Skeletal muscle cell (primary cell): ENCODE results near the gene RNF223.

ENCODE experiments used
- DNase-seq: peaks from one replicate; pipeline ENCODE4 v3.0.0-alpha.2; 2010; ENCODE audit warnings: low read depth
- H3K4me3 ChIP-seq: 2 replicates; pipeline ENCODE4 v1.5.1; 2011; ENCODE audit warnings: low read depth, mild to moderate bottlenecking, control low read depth, low read length, moderate library complexity

Gene RNF223

DNA sequence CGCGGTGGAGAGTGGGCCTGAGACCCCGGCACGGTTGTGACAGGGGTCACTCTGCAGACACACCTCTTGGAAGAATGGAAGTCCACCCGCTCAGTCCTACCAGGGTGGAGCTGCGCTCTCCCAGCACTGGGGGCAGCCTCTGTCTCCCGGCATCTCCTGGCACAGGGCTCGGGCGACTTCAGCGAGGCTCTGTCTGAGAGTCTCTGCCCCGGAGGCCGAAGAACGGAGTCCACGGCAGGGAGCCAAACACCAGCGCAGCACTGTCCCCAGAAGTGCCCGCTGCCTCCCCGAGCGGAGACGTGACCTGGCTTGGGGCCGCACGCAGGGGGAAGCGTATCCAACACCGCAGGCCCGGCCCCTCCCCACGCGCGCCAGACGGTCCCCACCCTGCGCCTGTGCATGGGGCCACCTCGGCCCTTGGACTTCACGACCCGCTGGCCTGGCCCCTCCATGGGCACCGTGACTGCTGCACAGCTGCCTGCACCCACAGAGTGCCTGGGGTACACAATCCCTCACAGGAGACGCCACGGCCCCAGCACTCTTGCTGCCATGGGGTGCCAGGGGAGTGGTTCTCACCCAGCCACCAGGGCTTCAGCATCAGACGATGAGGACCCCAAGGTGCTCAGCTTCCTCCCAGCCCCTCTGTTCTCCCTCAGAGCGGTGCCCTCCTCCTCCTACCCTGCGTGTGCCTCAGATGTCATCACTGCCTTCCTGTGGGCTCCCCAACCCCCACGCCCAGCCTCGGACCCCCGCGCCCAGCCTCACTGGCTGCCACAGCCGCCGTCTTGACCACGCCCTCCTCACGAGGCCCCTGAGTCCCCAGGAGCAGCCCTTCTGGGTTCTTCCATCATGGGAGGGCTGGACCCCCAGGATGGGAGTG, 14.9 kb upstream of the RNF223 start:
- no peak for DNase-seq
- no peak overlapping the region for H3K4me3 ChIP-seq

GRCh38 chr1:1088029-1088800, 14.1 kb upstream of the RNF223 start:
- no peak overlapping the region for H3K4me3 ChIP-seq
- DNase-seq: no peak

GRCh38 chr1:1087351-1088028, 13.4 kb upstream of the RNF223 start:
- no peak for DNase-seq
- no peak overlapping the region for H3K4me3 ChIP-seq

DNA sequence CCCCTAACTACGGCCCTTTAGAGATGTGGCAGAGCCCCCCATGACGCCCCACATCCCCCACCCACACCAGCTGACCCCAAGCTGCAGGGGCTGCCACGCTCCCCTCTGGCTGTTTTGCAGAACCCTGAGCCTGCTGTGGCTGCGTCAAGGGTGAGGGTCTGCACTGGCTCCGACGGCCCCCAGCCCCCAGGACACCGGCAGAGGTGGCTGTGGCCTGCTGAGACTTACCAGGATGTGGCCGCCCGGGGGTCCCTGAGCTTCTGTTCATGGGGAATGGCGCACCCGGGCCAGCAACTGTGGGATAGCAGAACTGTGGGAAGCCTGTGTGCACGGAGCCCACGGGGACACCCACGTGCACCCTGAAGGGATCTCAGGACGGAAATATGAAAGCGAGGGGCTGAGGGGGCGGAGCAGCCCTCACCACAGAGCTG, 12.8 kb upstream of the RNF223 start:
- no peak for DNase-seq
- no peak overlapping the region for H3K4me3 ChIP-seq

DNA sequence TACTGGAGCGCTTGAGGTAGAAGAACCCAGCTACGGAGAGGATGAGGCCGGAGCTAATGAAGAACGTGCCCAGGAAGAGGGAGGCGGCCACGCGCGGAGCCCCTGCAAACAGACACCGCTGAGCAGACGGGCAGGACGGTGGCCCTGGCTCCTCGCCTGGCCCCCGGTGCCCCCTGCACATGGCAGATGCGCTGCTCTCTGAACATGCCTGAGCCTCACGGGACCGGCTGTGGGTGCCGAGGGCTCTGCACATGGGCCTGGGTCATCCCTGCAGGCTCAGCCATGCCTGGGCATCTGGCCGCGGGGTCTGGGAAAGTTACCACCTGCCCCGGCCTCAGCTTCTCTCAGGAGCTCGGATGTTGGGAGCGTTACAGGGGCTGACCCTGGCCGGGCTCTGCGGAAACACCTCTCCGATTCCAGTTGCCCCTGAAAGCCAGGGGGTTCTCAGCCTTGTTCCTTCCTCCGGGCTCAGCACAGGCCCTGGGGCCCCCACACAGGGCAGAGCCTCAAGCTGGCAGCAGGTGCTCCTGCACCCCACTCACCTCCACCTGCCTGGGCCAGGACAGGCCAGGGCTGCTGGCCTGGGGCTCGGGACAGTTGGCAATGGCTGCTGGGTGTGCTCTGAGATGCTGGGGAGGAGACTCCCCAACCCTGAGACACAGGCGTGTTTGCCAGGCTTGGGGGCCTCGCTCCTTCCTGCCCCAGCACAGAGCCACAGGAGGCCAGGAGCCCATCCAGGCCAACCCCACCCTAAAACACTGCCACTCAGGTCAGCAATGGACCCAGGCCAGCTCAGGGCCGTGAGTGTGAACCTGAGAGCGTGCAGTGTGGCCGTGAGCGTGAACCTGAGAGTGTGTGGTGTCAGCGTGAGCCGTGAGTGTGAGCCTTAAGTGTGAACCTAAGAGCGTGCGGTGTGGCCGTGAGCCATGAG, 12.1 kb upstream of the RNF223 start:
- H3K4me3 ChIP-seq: no peak overlapping the region
- DNase-seq: no peak

GRCh38 chr1:1085171-1085841, 11.2 kb upstream of the RNF223 start:
- no peak for DNase-seq
- no peak overlapping the region for H3K4me3 ChIP-seq

DNA sequence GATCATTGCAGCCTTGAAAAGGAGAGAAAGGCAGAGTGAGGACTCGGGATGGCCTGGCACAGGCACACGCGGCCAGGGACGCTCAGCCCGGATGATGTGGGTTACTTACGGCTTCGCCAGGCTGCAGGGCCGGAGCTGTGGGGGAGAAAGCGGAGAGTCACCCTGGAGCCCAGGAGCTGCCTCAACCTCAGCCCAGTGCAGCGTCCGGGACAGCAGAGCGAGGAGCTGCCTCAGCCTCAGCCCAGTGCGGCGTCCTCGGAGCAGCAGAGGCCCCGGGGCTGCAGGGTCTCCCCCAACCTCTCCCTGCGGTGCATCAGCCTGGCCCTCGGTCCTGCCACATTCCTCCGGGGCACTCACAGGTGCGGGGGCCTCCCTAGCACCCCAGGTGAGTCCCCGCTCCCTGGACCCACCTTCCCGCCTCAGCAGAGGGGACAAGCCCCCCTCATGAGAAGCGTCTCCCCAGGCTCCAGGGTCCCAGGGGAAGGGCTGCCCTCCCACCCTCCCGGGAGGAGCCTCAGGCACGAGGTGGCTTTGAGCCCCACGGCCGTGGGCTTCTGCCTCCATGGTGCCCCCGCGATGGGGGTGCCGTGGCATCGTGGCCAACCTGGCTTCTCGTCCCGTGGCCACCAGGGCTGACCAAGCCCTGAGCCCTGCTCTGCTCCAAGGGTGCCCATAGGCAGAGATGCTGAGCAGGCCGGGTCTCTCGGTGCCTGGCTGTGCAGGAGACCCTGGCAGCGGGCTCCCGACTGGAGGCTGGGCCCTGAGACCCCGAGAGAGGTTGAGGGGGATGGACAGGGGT, 10.5 kb upstream of the RNF223 start:
- H3K4me3 ChIP-seq: no peak overlapping the region
- DNase-seq: no peak

- H3K4me3 ChIP-seq: no peak overlapping the region
- DNase-seq: no peak
These were observed 9.6 kb upstream of the RNF223 start for GRCh38 chr1:1083416-1084371.

DNA sequence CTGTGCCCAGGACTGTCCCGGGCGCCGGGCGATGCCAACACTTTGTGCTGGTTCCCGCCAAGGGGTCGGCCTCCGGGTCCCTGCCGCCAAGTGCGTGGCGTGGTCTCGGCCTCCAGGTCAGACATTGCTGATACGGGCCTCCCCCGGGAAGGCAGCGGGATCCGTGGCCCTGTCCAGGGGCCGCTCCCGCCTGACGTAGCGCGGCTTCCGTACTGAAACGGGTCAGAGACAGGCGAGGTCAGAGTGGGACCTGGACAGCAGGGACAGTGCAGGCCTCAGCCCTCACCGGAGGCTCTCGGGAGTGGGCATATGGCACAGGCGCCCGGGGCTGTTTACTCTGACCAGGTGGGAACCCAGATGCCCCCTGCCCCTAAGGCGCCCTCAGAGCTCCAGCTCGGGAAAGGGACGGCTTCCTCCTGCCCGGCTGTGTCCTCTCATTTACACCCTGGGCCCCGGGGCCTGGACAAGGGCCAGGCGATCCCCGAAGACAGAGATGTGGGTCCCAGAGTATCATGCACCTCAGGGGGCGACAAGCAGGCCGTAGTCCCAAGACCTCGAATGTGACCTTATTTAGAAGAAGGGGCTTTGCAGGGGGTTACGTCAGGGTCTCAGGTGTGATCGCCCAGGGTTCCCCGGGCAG, 8.8 kb upstream of the RNF223 start:
- DNase-seq: no peak
- no peak overlapping the region for H3K4me3 ChIP-seq

- no peak overlapping the region for H3K4me3 ChIP-seq
- no peak for DNase-seq
These were observed 8.2 kb upstream of the RNF223 start for GRCh38 chr1:1082239-1082775.

- DNase-seq: no peak
- H3K4me3 ChIP-seq: no peak overlapping the region
These were observed 7.5 kb upstream of the RNF223 start for GRCh38 chr1:1081311-1082238.

DNA sequence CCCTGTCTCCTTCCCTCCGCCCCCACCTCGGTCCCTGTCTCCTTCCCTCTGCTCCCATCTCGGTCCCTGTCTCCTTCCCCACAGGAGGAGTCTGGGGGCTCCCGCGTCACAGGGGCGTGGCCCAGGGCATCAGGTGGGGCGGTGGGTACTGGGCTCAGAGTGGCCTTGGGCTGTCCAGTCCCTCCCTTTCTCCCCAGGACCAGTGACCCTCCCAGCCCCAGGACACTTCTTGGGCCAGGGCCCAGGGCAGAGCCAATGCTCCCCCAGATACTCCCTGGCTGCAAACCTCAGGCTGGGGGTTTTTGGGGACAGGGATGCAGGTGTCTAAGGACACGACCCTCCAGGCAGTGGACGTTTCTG, 6.8 kb upstream of the RNF223 start:
- no peak for DNase-seq
- no peak overlapping the region for H3K4me3 ChIP-seq

GRCh38 chr1:1080122-1080757, 6.1 kb upstream of the RNF223 start:
- no peak for DNase-seq
- peak overlapping the region; percentile 27 for H3K4me3 ChIP-seq

- DNase-seq: peak; percentile 48
- peak overlapping the region; percentile 27 for H3K4me3 ChIP-seq
These were observed 5.5 kb upstream of the RNF223 start for GRCh38 chr1:1079408-1080121.
